Liver (tissue), 9 donors: ENCODE results near the gene LIMS2. TPM values are rescaled to one million over a fixed set of nuclear protein-coding genes. Genes with fewer than 3 reads are reported as not detected.

Experiments used
- DNase-seq: peaks from one replicate; pipeline ENCODE4 v3.0.0-alpha.2; 2017; ENCODE audit warnings: low spot score
- H3K27ac ChIP-seq, 2 donors: one replicate each; pipeline ENCODE4 v1.7.0; 2013; ENCODE audit warnings: inconsistent platforms in 2 of 2, low read length in 2 of 2, control low read depth in 1 of 2, low read depth in 1 of 2, mild to moderate bottlenecking in 1 of 2
- H3K27me3 ChIP-seq, 4 donors: one replicate each; pipeline versions ENCODE4 v1.6.1 to v1.7.0; 2013; ENCODE audit warnings: low read length in 3 of 4, inconsistent platforms in 1 of 4, mild to moderate bottlenecking in 1 of 4, moderate library complexity in 1 of 4; ENCODE audit not compliant: control insufficient read depth in 4 of 4, insufficient read depth in 4 of 4
- H3K36me3 ChIP-seq, 4 donors: one replicate each; pipeline versions ENCODE4 v1.6.1 to v1.7.0; 2013; ENCODE audit warnings: low read length in 3 of 4, mild to moderate bottlenecking in 3 of 4, low read depth in 1 of 4, moderate library complexity in 1 of 4; ENCODE audit not compliant: control insufficient read depth in 4 of 4, insufficient read depth in 3 of 4
- H3K4me1 ChIP-seq, 4 donors: one replicate each; pipeline versions ENCODE4 v1.6.1 to v1.7.0; 2013; ENCODE audit warnings: low read length in 3 of 4, mild to moderate bottlenecking in 3 of 4, moderate library complexity in 1 of 4; ENCODE audit not compliant: control insufficient read depth in 4 of 4, insufficient read depth in 4 of 4
- H3K4me3 ChIP-seq, 3 donors: one replicate each; pipeline versions ENCODE4 v1.6.1 to v1.7.0; 2013; ENCODE audit warnings: low read length in 3 of 3, control low read depth in 1 of 3, low read depth in 1 of 3, mild to moderate bottlenecking in 1 of 3
- H3K9ac ChIP-seq, 2 donors: one replicate each; pipeline ENCODE4 v1.7.0; 2013; ENCODE audit warnings: low read length in 2 of 2, mild to moderate bottlenecking in 2 of 2, moderate library complexity in 2 of 2, control low read depth in 1 of 2, low read depth in 1 of 2
- H3K9me3 ChIP-seq, 4 donors: one replicate each; pipeline versions ENCODE4 v1.6.1 to v1.7.0; 2013; ENCODE audit warnings: low read length in 3 of 4; ENCODE audit not compliant: control insufficient read depth in 4 of 4
- EGR1 ChIP-seq, 2 donors: IDR thresholded peaks; 2 replicates each; pipeline ENCODE4 v1.6.1; 2016 to 2018; ENCODE audit warnings: antibody characterized with exemption in 2 of 2, low read depth in 2 of 2
- FOXA1 ChIP-seq: IDR thresholded peaks from 2 replicates; pipeline ENCODE4 v1.6.1; 2016; ENCODE audit warnings: antibody characterized with exemption
- FOXA2 ChIP-seq: IDR thresholded peaks from 2 replicates; pipeline ENCODE4 v1.6.1; 2016; ENCODE audit warnings: antibody characterized with exemption
- GABPA ChIP-seq, 2 donors: IDR thresholded peaks in 1 of 2; conservative IDR thresholded peaks in 1 of 2; 2 replicates each; pipeline ENCODE4 v1.6.1; 2016; ENCODE audit warnings: antibody characterized with exemption in 2 of 2, mild to moderate bottlenecking in 1 of 2, moderate library complexity in 1 of 2
- HNF4A ChIP-seq, 2 donors: conservative IDR thresholded peaks; 2 replicates each; pipeline ENCODE4 v1.6.1; 2016; ENCODE audit warnings: antibody characterized with exemption in 2 of 2, mild to moderate bottlenecking in 2 of 2
- HNF4G ChIP-seq: IDR thresholded peaks from 2 replicates; pipeline ENCODE4 v1.6.1; 2016; ENCODE audit warnings: antibody characterized with exemption
- JUND ChIP-seq, 2 donors: IDR thresholded peaks; 2 replicates each; pipeline ENCODE4 v1.6.1; 2016; ENCODE audit warnings: antibody characterized with exemption in 2 of 2
- NR2F2 ChIP-seq: IDR thresholded peaks from 2 replicates; pipeline ENCODE4 v1.6.1; 2016; ENCODE audit warnings: antibody characterized with exemption
- RAD21 ChIP-seq, 2 donors: IDR thresholded peaks; 2 replicates each; pipeline ENCODE4 v1.6.1; 2016; ENCODE audit warnings: antibody characterized with exemption in 2 of 2, mild to moderate bottlenecking in 2 of 2
- RXRA ChIP-seq, 2 donors: IDR thresholded peaks; 2 replicates each; pipeline ENCODE4 v1.6.1; 2017 to 2018; ENCODE audit warnings: antibody characterized with exemption in 2 of 2, mild to moderate bottlenecking in 1 of 2
- SP1 ChIP-seq: IDR thresholded peaks from 2 replicates; pipeline ENCODE4 v1.6.1; 2018; ENCODE audit warnings: antibody characterized with exemption, mild to moderate bottlenecking
- TAF1 ChIP-seq: conservative IDR thresholded peaks from 2 replicates; pipeline ENCODE4 v1.6.1; 2016; ENCODE audit warnings: antibody characterized with exemption, mild to moderate bottlenecking
- YY1 ChIP-seq: IDR thresholded peaks from 2 replicates; pipeline ENCODE4 v1.6.1; 2016; ENCODE audit warnings: antibody characterized with exemption, mild to moderate bottlenecking
- WGBS: extraction: QIAGEN DNeasy Blood & Tissue Kit; methylation state at CpG from one replicate; pipeline ENCODE4 v1.1.7; 2013; 5-methylcytosine and 5-hydroxymethylcytosine counted together
- polyA plus RNA-seq, 2 donors: library from polyadenylated mRNA; stranded (reverse) in 1 of 2; unstranded in 1 of 2; fragments of 200-250 nt in 1 of 2; fragments of >200 nt in 1 of 2; fragmentation: Nextera tagmentation in 1 of 2; extraction: Ambion mirVana in 1 of 2; gene quantifications; one replicate each; pipeline versions ENCODE4 v1.2.1 to v1.2.3, GENCODE V29; 2013 to 2015
- total RNA-seq, 2 donors: library from RNA; depleted of rRNA; stranded (reverse); fragments of >200 nt; gene quantifications; one replicate each; pipeline ENCODE4 v1.2.3, GENCODE V29; 2014
- TF ChIP-seq, protein P1 (sequence below): IDR thresholded peaks from 2 replicates; pipeline ENCODE4 v1.6.1; 2016; ENCODE audit warnings: antibody characterized with exemption, mild to moderate bottlenecking
- TF ChIP-seq, protein P2 (sequence below): fragments of 150-350 bp; IDR thresholded peaks from 2 replicates; pipeline ENCODE4 v1.5.1; 2017; ENCODE audit warnings: improper control_type of control experiment, low read depth, low read length; ENCODE audit not compliant: missing input control
- TF ChIP-seq, protein P3 (sequence below): IDR thresholded peaks from 2 replicates; pipeline ENCODE4 v1.6.1; 2016; ENCODE audit warnings: antibody characterized with exemption
- TF ChIP-seq, protein P4 (sequence below): IDR thresholded peaks from 2 replicates; pipeline ENCODE4 v1.6.1; 2016; ENCODE audit warnings: antibody characterized with exemption
- TF ChIP-seq, protein P5 (sequence below): IDR thresholded peaks from 2 replicates; pipeline ENCODE4 v1.6.1; 2016; ENCODE audit warnings: antibody characterized with exemption
- donor health status: healthy.
- donor health status: healthy.
- donor health status: healthy.
- donor health status: healthy.
- donor health status: healthy.

The LIMS2 gene
- total and polyA plus RNA-seq, 4 donors, result 1.4 to 17.9 (median 16.1) TPM

DNA sequence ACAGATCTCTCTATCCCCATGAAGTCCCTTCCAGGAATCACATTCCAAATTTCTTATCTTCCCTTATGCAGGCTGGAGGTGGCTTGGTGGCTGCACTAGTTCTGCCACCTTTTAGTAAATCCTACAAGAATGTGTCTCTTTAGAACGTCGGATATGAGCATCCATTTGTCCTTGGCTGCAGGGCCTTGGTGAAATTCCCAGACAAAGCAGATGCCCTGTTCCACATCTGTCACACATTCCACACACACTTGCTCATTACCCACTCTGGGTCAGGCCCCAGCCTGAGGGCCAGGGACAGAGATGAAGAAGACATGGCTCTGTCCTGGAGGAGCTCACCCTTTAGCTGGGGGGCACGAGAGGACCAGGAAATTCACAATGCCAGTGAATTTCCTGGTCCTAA is 60.6 kb downstream of the LIMS2 start (continued):
- TF ChIP-seq, protein P1, sequence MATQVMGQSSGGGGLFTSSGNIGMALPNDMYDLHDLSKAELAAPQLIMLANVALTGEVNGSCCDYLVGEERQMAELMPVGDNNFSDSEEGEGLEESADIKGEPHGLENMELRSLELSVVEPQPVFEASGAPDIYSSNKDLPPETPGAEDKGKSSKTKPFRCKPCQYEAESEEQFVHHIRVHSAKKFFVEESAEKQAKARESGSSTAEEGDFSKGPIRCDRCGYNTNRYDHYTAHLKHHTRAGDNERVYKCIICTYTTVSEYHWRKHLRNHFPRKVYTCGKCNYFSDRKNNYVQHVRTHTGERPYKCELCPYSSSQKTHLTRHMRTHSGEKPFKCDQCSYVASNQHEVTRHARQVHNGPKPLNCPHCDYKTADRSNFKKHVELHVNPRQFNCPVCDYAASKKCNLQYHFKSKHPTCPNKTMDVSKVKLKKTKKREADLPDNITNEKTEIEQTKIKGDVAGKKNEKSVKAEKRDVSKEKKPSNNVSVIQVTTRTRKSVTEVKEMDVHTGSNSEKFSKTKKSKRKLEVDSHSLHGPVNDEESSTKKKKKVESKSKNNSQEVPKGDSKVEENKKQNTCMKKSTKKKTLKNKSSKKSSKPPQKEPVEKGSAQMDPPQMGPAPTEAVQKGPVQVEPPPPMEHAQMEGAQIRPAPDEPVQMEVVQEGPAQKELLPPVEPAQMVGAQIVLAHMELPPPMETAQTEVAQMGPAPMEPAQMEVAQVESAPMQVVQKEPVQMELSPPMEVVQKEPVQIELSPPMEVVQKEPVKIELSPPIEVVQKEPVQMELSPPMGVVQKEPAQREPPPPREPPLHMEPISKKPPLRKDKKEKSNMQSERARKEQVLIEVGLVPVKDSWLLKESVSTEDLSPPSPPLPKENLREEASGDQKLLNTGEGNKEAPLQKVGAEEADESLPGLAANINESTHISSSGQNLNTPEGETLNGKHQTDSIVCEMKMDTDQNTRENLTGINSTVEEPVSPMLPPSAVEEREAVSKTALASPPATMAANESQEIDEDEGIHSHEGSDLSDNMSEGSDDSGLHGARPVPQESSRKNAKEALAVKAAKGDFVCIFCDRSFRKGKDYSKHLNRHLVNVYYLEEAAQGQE, result no peak
- TF ChIP-seq HNF4G (no peak), RXRA (IDR thresholded peaks at IDR 0.05) (no peak)
- TF ChIP-seq, protein P2, sequence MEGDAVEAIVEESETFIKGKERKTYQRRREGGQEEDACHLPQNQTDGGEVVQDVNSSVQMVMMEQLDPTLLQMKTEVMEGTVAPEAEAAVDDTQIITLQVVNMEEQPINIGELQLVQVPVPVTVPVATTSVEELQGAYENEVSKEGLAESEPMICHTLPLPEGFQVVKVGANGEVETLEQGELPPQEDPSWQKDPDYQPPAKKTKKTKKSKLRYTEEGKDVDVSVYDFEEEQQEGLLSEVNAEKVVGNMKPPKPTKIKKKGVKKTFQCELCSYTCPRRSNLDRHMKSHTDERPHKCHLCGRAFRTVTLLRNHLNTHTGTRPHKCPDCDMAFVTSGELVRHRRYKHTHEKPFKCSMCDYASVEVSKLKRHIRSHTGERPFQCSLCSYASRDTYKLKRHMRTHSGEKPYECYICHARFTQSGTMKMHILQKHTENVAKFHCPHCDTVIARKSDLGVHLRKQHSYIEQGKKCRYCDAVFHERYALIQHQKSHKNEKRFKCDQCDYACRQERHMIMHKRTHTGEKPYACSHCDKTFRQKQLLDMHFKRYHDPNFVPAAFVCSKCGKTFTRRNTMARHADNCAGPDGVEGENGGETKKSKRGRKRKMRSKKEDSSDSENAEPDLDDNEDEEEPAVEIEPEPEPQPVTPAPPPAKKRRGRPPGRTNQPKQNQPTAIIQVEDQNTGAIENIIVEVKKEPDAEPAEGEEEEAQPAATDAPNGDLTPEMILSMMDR, result no peak

DNA sequence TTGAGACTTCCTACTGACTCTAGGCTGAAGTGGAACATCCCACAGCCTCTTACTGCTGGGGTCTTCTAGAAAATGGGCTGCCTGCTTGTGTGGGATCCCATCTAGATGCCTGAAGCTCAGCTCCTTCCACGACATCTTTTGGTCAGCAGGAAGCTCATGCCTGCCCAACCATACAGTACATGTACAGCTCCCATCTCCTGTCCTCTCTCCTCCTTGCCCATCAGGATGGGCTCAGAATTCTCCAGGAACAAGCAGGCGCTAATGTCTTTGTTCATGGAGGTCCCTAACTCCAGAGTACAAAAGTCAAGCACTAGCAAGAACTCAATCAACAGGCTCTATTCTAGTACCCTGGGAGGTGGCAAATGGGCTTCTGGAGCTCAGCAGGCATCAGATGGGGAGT is 61.1 kb downstream of the LIMS2 start:
- Histone ChIP-seq H3K27me3 (no peaks in the 10 kb centered on the region), H3K9me3 (peaks cover 2 to 15% (median 7%) of the 10 kb centered on the region in 4 donors), H3K4me1 (no peaks in the 10 kb centered on the region), H3K36me3 (no peaks in the 10 kb centered on the region), H3K9ac (no peak overlapping the region), H3K4me3 (no peak overlapping the region), H3K27ac (no peak overlapping the region)
- no peak for DNase-seq
- TF ChIP-seq YY1 (no peak), NR2F2 (no peak), HNF4G (no peak), JUND (IDR thresholded peaks at IDR 0.05) (no peak), EGR1 (IDR thresholded peaks at IDR 0.05; ENCODE audit: low read depth in 2 of 2) (no peak), FOXA2 (no peak), HNF4A (conservative IDR thresholded peaks at IDR 0.05) (no peak), SP1 (no peak), RAD21 (IDR thresholded peaks at IDR 0.05) (no peak), FOXA1 (no peak), TAF1 (no peak), GABPA (IDR thresholded peaks at IDR 0.05 in 1 of 2, conservative IDR thresholded peaks at IDR 0.05 in 1 of 2) (no peak), RXRA (IDR thresholded peaks at IDR 0.05) (no peak)
- TF ChIP-seq, protein P3, sequence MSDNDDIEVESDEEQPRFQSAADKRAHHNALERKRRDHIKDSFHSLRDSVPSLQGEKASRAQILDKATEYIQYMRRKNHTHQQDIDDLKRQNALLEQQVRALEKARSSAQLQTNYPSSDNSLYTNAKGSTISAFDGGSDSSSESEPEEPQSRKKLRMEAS, result no peak
- TF ChIP-seq, protein P4, sequence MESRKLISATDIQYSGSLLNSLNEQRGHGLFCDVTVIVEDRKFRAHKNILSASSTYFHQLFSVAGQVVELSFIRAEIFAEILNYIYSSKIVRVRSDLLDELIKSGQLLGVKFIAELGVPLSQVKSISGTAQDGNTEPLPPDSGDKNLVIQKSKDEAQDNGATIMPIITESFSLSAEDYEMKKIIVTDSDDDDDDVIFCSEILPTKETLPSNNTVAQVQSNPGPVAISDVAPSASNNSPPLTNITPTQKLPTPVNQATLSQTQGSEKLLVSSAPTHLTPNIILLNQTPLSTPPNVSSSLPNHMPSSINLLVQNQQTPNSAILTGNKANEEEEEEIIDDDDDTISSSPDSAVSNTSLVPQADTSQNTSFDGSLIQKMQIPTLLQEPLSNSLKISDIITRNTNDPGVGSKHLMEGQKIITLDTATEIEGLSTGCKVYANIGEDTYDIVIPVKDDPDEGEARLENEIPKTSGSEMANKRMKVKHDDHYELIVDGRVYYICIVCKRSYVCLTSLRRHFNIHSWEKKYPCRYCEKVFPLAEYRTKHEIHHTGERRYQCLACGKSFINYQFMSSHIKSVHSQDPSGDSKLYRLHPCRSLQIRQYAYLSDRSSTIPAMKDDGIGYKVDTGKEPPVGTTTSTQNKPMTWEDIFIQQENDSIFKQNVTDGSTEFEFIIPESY, result no peak
- TF ChIP-seq, protein P2, result no peak
- TF ChIP-seq, protein P5, sequence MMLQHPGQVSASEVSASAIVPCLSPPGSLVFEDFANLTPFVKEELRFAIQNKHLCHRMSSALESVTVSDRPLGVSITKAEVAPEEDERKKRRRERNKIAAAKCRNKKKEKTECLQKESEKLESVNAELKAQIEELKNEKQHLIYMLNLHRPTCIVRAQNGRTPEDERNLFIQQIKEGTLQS, result no peak
- TF ChIP-seq, protein P1, result no peak
- 96% methylated on average over 2 of the region's 2 CpGs for WGBS
